DND-41 (cell line): ENCODE results near the gene AMOT.

Experiments
- ATAC-seq: fragments of 200-7000 bp; cut with Tn5 transposase; 3 replicates; pipeline ENCODE4 v1.9.1; 2021; ENCODE audit warnings: low read depth; ENCODE audit not compliant: insufficient read depth
- DNase-seq: peaks from one replicate; pipeline ENCODE4 v3.0.0-alpha.2; 2020
- H2AFZ ChIP-seq: 2 replicates; pipeline ENCODE4 v1.6.0; 2012; ENCODE audit warnings: low read depth, low read length
- H3K27ac ChIP-seq: 2 replicates; pipeline ENCODE4 v1.5.1; 2012; ENCODE audit warnings: low read length, inconsistent platforms
- H3K27me3 ChIP-seq: fragments of 200-600 bp; sonication (generic); 2 replicates; pipeline ENCODE4 v1.6.0; 2012; ENCODE audit warnings: low read length, mild to moderate bottlenecking, inconsistent platforms; ENCODE audit not compliant: insufficient read depth, poor library complexity
- H3K36me3 ChIP-seq: 2 replicates; pipeline ENCODE4 v1.5.1; 2012; ENCODE audit warnings: low read length, inconsistent platforms; ENCODE audit not compliant: insufficient read depth
- H3K4me1 ChIP-seq: 2 replicates; pipeline ENCODE4 v1.5.1; 2012; ENCODE audit warnings: mild to moderate bottlenecking, low read length; ENCODE audit not compliant: insufficient read depth
- H3K4me2 ChIP-seq: 2 replicates; pipeline ENCODE4 v1.6.0; 2012; ENCODE audit warnings: mild to moderate bottlenecking, moderate library complexity, low read length, inconsistent platforms; ENCODE audit not compliant: insufficient read depth
- H3K4me3 ChIP-seq, 2 experiments: fragments of 200-600 bp in 1 of 2; shearing (Covaris generic) in 1 of 2; 2 replicates each; pipeline ENCODE4 v1.5.1; 2012 to 2016; ENCODE audit warnings: inconsistent platforms in 2 of 2, low read length in 2 of 2, mild to moderate bottlenecking in 2 of 2, low read depth in 1 of 2, moderate library complexity in 1 of 2
- H3K79me2 ChIP-seq: 2 replicates; pipeline ENCODE4 v1.6.0; 2012; ENCODE audit warnings: low read length, inconsistent platforms; ENCODE audit not compliant: insufficient read depth
- H3K9ac ChIP-seq: 2 replicates; pipeline ENCODE4 v1.6.0; 2012; ENCODE audit warnings: low read depth, mild to moderate bottlenecking, inconsistent platforms, low read length, moderate library complexity
- H3K9me3 ChIP-seq: 2 replicates; pipeline ENCODE4 v1.5.1; 2012; ENCODE audit warnings: low read length, moderate library complexity, mild to moderate bottlenecking, inconsistent platforms; ENCODE audit not compliant: insufficient read depth, severe bottlenecking
- H4K20me1 ChIP-seq: 2 replicates; pipeline ENCODE4 v1.6.0; 2012; ENCODE audit warnings: low read length; ENCODE audit not compliant: insufficient read depth
- EZH2 ChIP-seq: IDR thresholded peaks from 3 replicates; pipeline ENCODE4 v1.6.1; 2012; ENCODE audit warnings: borderline replicate concordance, low read depth, mild to moderate bottlenecking, moderate library complexity, low read length, inconsistent platforms; ENCODE audit not compliant: severe bottlenecking
- TF ChIP-seq, protein P1 (sequence below): IDR thresholded peaks from 2 replicates; pipeline ENCODE4 v1.5.1; 2012; ENCODE audit warnings: borderline replicate concordance, low read length, moderate library complexity, mild to moderate bottlenecking; ENCODE audit not compliant: poor library complexity, severe bottlenecking; ENCODE audit errors: extremely low read depth

The AMOT gene

DNA sequence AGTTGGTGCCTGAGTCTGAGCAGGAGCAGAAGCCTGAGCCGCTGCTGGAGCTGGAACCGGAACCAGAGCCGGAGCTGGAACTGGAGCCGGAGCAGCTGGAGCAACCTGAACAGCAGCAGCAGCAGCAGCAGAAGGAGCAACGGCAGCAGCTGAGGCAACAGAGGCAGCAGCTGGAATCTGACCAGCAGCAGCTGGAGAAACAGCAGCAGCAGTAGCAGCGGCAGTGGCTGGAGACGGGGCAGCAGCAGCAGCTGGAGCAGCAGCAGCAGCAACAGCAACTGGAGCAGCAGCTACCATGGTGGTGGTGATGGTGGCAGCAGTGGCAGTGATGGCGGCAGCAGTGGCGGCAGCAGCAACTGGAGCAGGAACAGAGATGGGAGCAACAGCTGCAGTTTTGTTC lies 61.5 kb downstream of the AMOT start:
- TF ChIP-seq, protein P1, sequence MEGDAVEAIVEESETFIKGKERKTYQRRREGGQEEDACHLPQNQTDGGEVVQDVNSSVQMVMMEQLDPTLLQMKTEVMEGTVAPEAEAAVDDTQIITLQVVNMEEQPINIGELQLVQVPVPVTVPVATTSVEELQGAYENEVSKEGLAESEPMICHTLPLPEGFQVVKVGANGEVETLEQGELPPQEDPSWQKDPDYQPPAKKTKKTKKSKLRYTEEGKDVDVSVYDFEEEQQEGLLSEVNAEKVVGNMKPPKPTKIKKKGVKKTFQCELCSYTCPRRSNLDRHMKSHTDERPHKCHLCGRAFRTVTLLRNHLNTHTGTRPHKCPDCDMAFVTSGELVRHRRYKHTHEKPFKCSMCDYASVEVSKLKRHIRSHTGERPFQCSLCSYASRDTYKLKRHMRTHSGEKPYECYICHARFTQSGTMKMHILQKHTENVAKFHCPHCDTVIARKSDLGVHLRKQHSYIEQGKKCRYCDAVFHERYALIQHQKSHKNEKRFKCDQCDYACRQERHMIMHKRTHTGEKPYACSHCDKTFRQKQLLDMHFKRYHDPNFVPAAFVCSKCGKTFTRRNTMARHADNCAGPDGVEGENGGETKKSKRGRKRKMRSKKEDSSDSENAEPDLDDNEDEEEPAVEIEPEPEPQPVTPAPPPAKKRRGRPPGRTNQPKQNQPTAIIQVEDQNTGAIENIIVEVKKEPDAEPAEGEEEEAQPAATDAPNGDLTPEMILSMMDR = no peak
- TF ChIP-seq EZH2 = no peak
- ATAC-seq = no peak
- peaks cover 2% of the 10 kb centered on the region; the same call in 1 of the 2 replicates for H3K36me3 ChIP-seq

DNA sequence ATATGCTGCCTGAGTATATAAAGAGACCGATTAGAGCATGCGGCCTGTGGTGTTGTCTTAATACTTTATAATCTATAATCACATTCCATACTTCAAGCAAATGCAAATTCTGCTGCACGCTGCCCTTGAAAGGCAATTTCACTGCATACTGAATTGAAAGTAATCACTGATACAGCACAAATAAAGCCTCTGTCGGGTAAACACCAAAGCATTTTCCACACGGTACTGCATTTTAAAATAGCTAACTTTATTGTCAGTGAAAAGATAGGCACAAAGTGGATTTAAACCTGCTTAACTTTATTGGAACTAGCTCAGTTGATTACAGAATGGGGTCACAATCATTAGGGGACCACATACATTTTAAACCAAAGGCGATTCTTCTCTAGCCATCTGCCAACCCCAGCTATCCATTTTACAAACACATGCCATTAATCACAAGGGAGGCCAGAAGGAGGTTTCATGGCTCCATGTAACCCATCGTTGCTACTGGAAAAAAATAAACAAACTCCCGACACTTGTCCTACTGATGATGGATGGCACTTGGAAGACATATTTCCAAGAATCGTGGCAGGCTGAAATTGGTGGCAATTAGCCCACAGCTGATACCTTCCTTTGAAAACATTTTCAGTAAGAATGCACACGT lies 65.9 kb downstream of the AMOT start:
- no peak overlapping the region for H3K4me2 ChIP-seq
- TF ChIP-seq EZH2 = no peak
- TF ChIP-seq, protein P1 = no peak
- no peak overlapping the region for H3K27ac ChIP-seq
- no peaks in the 10 kb centered on the region for H3K9me3 ChIP-seq
- DNase-seq (no peak), ATAC-seq (no peak)
- no peaks in the 10 kb centered on the region for H3K27me3 ChIP-seq
- no peaks in the 10 kb centered on the region; the same call in 1 of the 2 replicates for H3K36me3 ChIP-seq
- no peak overlapping the region for H3K4me3 ChIP-seq
- H3K9ac ChIP-seq = no peak overlapping the region
- no peaks in the 10 kb centered on the region for H3K4me1 ChIP-seq
- H2AFZ ChIP-seq = no peak overlapping the region
- H3K79me2 ChIP-seq = no peaks in the 10 kb centered on the region
- no peaks in the 10 kb centered on the region for H4K20me1 ChIP-seq

More for the DNA sequence above, 61.5 kb downstream of the AMOT start:
- no peak overlapping the region for H2AFZ ChIP-seq
- no peaks in the 10 kb centered on the region for H3K9me3 ChIP-seq
- no peak overlapping the region for H3K9ac ChIP-seq
- no peak overlapping the region for H3K27ac ChIP-seq
- H3K79me2 ChIP-seq = no peaks in the 10 kb centered on the region
- H3K4me3 ChIP-seq = no peak overlapping the region
- H3K4me2 ChIP-seq = no peak overlapping the region
- H4K20me1 ChIP-seq = no peaks in the 10 kb centered on the region
- H3K27me3 ChIP-seq = no peaks in the 10 kb centered on the region
- H3K4me1 ChIP-seq = no peaks in the 10 kb centered on the region
- no peak for DNase-seq

DNA sequence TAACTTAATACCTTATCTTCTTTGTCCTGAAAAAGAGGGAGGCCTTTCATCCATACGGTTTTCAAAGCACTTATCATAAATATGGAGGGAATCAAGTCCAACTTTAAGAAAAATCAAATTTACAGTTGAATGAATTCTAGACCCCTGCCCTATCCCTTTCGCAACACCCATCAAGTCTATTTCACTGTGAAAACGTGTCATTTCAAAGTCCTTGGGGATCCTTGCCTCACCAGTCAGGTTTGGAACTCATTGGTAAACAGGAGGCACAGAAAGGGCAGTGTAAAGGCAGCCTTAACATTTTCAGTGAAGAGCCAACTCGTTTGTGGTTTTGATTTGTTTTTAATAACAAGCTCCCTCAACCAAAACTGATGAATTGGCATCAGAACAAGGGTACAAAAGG lies 66.5 kb downstream of the AMOT start:
- Histone ChIP-seq H3K36me3 (no peaks in the 10 kb centered on the region; the same call in 1 of the 2 replicates), H4K20me1 (no peaks in the 10 kb centered on the region), H3K4me2 (no peak overlapping the region), H3K27ac (no peak overlapping the region), H2AFZ (no peak overlapping the region), H3K4me1 (no peaks in the 10 kb centered on the region), H3K9ac (no peak overlapping the region), H3K9me3 (no peaks in the 10 kb centered on the region), H3K27me3 (no peaks in the 10 kb centered on the region), H3K79me2 (no peaks in the 10 kb centered on the region), H3K4me3 (no peak overlapping the region)
- TF ChIP-seq EZH2 = no peak
- TF ChIP-seq, protein P1 = no peak
- DNase-seq = no peak
- no peak for ATAC-seq

DNA sequence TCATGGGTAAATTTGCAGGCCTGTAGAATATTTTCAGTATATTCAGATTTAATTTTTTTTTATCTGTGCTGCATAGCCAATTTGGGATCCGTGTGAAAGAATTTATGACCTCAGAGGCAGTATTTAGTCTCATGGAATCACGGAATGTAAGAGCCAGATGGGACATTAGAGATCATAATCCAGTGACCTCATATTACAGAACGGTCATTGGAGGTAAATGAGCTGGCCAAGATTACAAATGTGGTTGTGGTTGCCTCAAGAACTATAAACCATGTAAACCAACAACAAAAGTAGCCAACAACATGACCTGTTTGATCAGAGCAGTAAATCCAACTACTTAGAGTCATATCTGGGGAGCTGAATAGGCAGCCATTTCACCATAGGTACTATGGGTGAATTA lies 71.6 kb downstream of the AMOT start:
- Histone ChIP-seq H3K9ac (no peak overlapping the region), H3K4me1 (no peaks in the 10 kb centered on the region), H3K4me3 (no peak overlapping the region), H3K9me3 (no peaks in the 10 kb centered on the region), H3K27me3 (no peaks in the 10 kb centered on the region), H4K20me1 (no peaks in the 10 kb centered on the region), H3K4me2 (no peak overlapping the region), H3K27ac (no peak overlapping the region), H3K79me2 (no peaks in the 10 kb centered on the region), H3K36me3 (no peaks in the 10 kb centered on the region), H2AFZ (no peak overlapping the region)
- TF ChIP-seq, protein P1 = no peak
- TF ChIP-seq EZH2 = no peak
- DNase-seq (no peak), ATAC-seq (no peak)
